GM11168 (cell line): Measurements from ENCODE around the gene KRTAP1-5.
"Not testable (repeated sequence)": the region's sequence is repeated elsewhere in the genome, so short reads cannot be mapped to it uniquely, and the experiment has no call there.

ENCODE experiments used
- in situ Hi-C: fragments of 300-500 bp; cut with MboI; formaldehyde crosslinking; loops from one replicate; pipeline ENCODE4 v1.12.0; 2022; ENCODE audit warnings: low sequenced_read_pairs; ENCODE audit not compliant: unreplicated experiment

Gene KRTAP1-5, protein sequence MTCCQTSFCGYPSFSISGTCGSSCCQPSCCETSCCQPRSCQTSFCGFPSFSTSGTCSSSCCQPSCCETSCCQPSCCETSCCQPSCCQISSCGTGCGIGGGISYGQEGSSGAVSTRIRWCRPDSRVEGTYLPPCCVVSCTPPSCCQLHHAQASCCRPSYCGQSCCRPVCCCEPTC

GRCh38 chr17:41026715-41027471, at the start of gene KRTAP1-5:
KRTAP1-5 (minus strand) TSS chr17:41027208; CDS start chr17:41027155, 53 bp downstream.
- in situ Hi-C loops, result no loop called here

GRCh38 chr17:41076788-41077187, 49.8 kb upstream of the KRTAP1-5 start:
- in situ Hi-C loops, result no loop called here

DNA sequence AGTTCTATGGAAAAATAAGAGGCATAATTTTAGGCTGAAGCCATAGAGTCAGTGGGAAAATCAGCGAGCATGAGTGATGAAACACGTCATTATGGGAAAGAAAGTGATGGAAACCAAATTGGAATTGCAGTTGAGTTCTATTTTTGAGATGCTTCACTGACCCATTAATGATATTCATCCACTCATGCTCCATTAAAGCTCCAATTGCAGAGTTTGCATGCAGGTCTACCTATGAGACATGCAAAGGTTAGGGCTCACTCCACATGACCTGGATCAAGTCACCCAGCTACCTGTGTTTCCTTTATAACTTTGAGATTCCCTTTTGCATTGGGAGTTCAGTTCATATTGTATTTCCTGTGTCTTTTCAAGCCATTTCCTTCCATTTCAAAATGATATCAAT, 46.7 kb upstream of the KRTAP1-5 start:
- in situ Hi-C loops, result no loop called here

- in situ Hi-C loops, result no loop called here
Measured at GRCh38 chr17:41071606-41072360, 44.8 kb upstream of the KRTAP1-5 start.

DNA sequence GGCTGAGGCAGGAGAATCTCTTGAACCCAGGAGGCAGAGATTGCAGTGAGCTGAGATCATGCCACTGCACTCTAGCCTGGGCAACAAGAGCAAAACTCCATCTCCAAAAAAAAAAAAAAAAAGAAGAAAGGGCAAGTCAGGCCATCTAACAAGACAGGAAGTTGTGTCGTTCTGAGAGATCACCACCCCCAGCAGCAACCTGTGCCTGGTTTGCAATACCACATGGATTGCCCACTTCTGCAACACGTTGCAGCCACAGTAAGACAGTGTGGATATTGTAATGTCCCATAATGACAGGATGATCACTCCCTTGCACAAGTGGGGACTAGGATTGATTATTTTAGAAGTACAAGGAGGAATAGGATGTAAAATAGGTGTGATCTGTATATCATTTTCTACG, 42.0 kb upstream of the KRTAP1-5 start:
- in situ Hi-C loops, result no loop called here

DNA sequence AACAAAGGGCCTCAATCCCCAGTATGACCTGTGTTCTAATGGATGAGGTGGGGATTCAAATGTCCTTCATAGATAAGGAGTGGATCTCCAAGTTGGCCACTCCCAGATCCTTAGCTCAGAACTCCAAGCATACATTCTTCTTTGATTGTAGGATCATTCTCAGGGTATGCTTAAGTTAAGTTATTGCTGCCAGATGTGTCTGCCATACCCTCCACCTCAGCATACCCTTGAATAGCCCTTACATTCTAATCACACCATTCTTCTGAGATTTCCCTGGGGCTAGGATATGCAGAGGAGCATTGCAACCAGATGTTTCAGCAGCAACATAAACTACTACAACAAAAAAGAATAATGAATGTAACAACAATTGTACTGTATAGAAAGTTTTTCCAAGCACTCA, 40.3 kb upstream of the KRTAP1-5 start:
- in situ Hi-C loops, result no loop called here

DNA sequence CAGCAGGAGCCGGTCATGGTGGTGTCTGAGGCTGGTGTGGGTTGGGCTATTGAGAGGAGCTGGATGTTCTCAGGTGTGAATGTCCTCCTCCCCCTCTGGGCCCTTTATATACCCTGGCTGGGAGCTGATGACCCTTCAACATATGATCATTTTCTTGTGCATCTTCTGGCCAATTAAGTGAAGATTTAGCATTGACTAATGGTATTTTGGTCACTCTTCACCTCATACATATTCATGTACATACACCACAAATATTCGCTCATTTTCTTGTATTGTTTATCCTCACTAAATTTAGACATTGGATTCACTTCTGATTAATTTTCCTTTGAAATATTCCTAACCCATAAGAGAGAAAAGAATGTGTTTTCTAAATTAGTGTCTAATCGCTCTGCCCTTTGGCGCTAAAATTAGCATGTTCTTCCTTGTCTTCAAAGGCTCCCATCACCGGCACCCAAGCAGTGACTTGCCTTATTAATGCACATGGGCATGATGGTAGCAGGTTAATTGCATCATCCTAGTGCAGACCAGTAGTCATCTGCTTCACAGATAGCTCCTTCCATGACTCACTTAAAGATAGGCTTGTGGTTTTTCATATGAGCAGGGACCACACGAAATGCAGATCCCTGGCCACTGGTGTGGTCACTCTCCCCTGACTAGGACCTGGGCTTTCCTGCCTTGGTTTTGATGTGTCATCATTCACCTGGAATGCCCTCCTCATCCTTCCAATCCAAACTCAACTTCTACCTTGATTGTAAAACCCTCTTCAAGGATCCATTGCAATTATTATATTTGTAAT, 39.0 kb upstream of the KRTAP1-5 start, which contains the start of gene KRTAP2-4:
Gene KRTAP2-4 (minus strand): TSS at position 51 of the 796 bp plus-strand sequence. CDS start 34 bp downstream, at position 17.
- in situ Hi-C loops, result no loop called here

DNA sequence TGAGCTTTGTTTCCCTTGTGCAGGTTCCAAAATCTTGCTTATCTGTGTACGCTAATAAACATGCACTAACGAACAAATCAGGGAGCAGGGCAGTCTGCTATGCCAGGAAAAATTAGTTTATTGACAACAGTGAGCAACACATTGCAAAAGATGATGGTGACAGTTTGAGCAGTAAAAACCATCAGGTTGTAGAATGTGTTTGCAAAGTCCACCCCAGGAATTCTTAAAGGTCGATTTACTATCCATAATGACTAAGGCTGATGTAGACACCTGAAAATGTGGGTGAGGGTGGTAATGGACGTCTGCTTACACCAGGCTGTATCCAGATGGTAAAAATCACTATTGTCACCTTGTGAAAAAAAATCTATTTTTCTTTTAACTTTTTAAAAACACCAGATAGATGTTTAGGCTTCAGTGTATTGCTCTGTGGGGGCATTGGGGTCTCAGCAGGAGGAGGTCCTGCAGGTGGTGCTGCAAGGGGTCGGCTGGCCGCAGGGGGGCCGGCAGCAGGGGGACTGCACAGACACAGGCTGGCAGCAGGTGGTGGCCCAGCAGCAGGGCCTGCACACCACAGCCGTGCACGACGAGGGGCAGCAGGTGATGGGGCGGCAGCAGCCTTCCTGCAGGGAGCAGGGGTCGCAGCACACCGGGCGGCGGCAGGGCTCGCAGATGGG, 38.1 kb upstream of the KRTAP1-5 start:
- in situ Hi-C loops, result not testable (repeated sequence)

GRCh38 chr17:41064301-41064700, 37.3 kb upstream of the KRTAP1-5 start:
- in situ Hi-C loops, result no loop called here

GRCh38 chr17:41063449-41063848, 36.4 kb upstream of the KRTAP1-5 start:
- in situ Hi-C loops, result no loop called here

GRCh38 chr17:41061964-41062363, 35.0 kb upstream of the KRTAP1-5 start:
- in situ Hi-C loops, result no loop called here

GRCh38 chr17:41060052-41060604, 33.1 kb upstream of the KRTAP1-5 start, which contains the start of gene KRTAP2-3:
KRTAP2-3 (minus strand) TSS chr17:41060114; CDS start chr17:41060050, 64 bp downstream.
- in situ Hi-C loops, result no loop called here

DNA sequence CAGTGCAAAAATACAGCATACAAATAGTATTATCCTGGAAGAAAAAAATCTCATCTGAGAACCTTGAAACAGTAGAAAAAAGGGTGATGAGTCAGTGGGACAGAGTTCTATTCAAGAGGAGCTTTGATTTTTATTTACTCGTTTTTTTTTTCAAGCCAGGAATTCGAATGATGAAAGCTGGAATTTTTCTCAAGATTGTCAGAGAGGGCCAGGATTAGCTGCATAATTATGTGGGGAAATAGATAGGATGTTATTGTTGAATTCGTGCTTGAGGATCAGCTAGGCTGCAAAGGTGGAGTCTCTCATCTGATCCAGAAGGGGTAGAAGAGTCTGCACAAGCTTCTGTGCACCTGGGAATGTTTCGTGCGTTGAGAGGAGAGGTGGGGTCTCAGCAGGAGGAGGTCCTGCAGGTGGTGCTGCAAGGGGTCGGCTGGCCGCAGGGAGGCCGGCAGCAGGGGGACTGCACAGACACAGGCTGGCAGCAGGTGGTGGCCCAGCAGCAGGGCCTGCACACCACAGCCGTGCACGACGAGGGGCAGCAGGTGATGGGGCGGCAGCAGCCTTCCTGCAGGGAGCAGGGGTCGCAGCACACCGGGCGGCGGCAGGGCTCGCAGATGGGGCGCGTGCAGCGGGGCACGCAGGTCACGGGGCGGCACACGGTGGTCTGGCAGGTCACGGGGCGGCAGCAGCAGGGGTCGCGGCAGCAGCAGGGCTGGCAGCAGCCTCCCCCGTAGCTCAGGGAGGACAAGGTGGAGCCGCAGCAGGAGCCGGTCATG, 32.5 kb upstream of the KRTAP1-5 start:
- in situ Hi-C loops, result not testable (repeated sequence)

DNA sequence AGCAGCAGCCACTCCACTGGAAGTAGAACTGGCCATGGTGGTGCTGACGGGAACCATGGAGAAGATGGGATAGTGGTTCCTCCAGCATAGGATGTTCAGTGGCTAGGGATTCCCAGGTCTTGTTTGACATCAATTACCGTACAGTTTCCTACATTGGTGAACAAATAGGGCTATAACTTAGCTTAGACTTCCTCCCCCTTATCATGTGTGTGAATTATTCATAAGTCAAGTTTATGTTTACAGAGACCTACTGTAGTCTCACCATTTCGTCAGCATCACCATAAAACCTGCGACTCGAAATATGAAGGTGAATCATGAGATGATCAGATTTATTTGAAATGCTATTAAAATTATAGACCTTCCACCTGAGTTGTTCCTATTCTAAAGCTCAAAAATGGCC, 31.7 kb upstream of the KRTAP1-5 start:
- in situ Hi-C loops, result no loop called here

GRCh38 chr17:41057547-41057946, 30.5 kb upstream of the KRTAP1-5 start:
- in situ Hi-C loops, result no loop called here

DNA sequence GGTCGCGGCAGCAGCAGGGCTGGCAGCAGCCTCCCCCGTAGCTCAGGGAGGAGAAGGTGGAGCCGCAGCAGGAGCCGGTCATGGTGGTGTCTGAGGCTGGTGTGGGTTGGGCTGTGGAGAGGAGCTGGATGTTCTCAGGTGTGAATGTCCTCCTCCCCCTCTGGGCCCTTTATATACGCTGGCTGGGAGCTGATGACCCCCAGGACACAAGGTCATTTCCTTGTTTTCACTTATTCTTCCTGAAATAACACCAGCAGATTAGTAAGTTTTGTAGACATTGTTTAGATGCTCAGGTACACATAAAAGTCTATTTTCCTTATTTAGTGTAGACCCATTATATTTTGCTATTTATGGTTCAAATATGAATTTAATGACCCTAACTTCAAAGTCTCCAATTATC, 28.1 kb upstream of the KRTAP1-5 start, which contains the start of gene KRTAP2-2:
Gene KRTAP2-2 (minus strand): TSS at position 101 of the 400 bp plus-strand sequence. CDS start 19 bp downstream, at position 82.
- in situ Hi-C loops, result not testable (repeated sequence)

GRCh38 chr17:41054556-41054955, 27.5 kb upstream of the KRTAP1-5 start:
- in situ Hi-C loops, result not testable (repeated sequence)

DNA sequence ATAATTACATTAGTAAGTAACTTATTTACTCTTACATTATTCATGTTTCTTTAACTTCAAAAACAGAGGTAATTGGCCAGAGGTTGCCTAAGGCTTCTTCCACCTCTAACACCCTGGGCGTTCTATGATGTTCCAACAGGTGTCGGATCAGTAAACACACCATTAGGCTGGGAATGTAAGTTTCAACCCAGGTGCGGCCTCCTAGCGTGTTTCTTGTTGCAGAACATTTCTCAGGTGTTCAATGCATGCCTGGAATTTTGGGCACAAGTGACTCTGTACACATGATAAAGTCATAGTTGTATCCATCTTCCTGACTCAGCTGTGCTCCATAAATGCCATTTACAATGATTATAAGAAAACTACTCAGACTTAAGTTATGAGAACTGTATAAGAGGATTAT, 27.0 kb upstream of the KRTAP1-5 start:
- in situ Hi-C loops, result no loop called here
